SK-N-SH (cell line): ENCODE measurements around the gene MAB21L3. TPM values are rescaled to one million over a fixed set of nuclear protein-coding genes. Genes with fewer than 3 reads are reported as not detected.

Source experiments
- CTCF ChIA-PET: fragments of 300-600, 350-600 bp; formaldehyde crosslinking; extraction: SDS; loops from one replicate; lab custom pipeline; 2021; lab: Yijun Ruan, JAX
- POLR2A ChIA-PET: fragments of 350-600 bp; sonication (Branson Sonifier 250); formaldehyde crosslinking; extraction: SDS; loops from one replicate; lab custom pipeline; 2020; ENCODE audit warnings: antibody characterized with exemption, inconsistent platforms; lab: Yijun Ruan, JAX
- DNase-seq: peaks from one replicate; pipeline ENCODE4 v3.0.0; 2012
- H2AFZ ChIP-seq: fragments of 200-600 bp; sonication (generic); 2 replicates; pipeline ENCODE4 v1.8.1; 2016; ENCODE audit warnings: antibody characterized with exemption, mild to moderate bottlenecking, low read depth
- H3F3A ChIP-seq: fragments of 200-600 bp; sonication (generic); replicated peaks from 2 replicates; pipeline ENCODE3; 2016; ENCODE audit warnings: antibody characterized with exemption, mild to moderate bottlenecking; ENCODE audit not compliant: insufficient read depth
- H3K27ac ChIP-seq, 2 experiments: fragments of 200-500 bp in 1 of 2; fragments of 200-600 bp in 1 of 2; sonication (Bioruptor generic) in 1 of 2; sonication (generic), shearing (Covaris generic) in 1 of 2; 2 replicates each; pipeline versions ENCODE4 v1.5.1 to v1.6.1; 2014 to 2016; ENCODE audit warnings: low read depth in 2 of 2, inconsistent platforms in 1 of 2, low read length in 1 of 2, mild to moderate bottlenecking in 1 of 2, mixed read lengths in 1 of 2
- H3K27me3 ChIP-seq: fragments of 200-600 bp; sonication (generic), shearing (Covaris generic); 2 replicates; pipeline ENCODE4 v1.6.1; 2016; ENCODE audit warnings: mixed run types; ENCODE audit not compliant: insufficient read depth
- H3K36me3 ChIP-seq, 2 experiments: fragments of 200-500 bp in 1 of 2; fragments of 200-600 bp in 1 of 2; sonication (Bioruptor generic) in 1 of 2; sonication (generic) in 1 of 2; replicated peaks in 1 of 2; 2 replicates each; pipeline versions ENCODE3 to v1.5.1; 2014 to 2016; ENCODE audit warnings: low read length in 1 of 2, mild to moderate bottlenecking in 1 of 2; ENCODE audit not compliant: insufficient read depth in 2 of 2, control insufficient read depth in 1 of 2
- H3K4me1 ChIP-seq, 2 experiments: fragments of 200-500 bp in 1 of 2; fragments of 200-600 bp in 1 of 2; sonication (Bioruptor generic) in 1 of 2; sonication (generic), shearing (Covaris generic) in 1 of 2; 2 replicates each; pipeline versions ENCODE4 v1.5.1 to v1.6.1; 2014 to 2016; ENCODE audit warnings: low read depth in 1 of 2, low read length in 1 of 2, mixed run types in 1 of 2; ENCODE audit not compliant: insufficient read depth in 2 of 2, control insufficient read depth in 1 of 2
- H3K4me2 ChIP-seq: fragments of 200-600 bp; sonication (generic), shearing (Covaris generic); 2 replicates; pipeline ENCODE4 v1.6.1; 2017; ENCODE audit warnings: mixed run types
- H3K4me3 ChIP-seq, 2 experiments: fragments of 200-500 bp in 1 of 2; fragments of 200-600 bp in 1 of 2; sonication (Bioruptor generic) in 1 of 2; sonication (generic), shearing (Covaris generic) in 1 of 2; 2 replicates each; pipeline versions ENCODE4 v1.5.1 to v1.8.1; 2014 to 2016; ENCODE audit warnings: low read depth in 2 of 2, inconsistent platforms in 1 of 2, low read length in 1 of 2, mild to moderate bottlenecking in 1 of 2, mixed read lengths in 1 of 2, moderate library complexity in 1 of 2
- H3K79me2 ChIP-seq: fragments of 200-600 bp; sonication (generic); 2 replicates; pipeline ENCODE4 v1.8.1; 2017; ENCODE audit warnings: mild to moderate bottlenecking; ENCODE audit not compliant: insufficient read depth
- H3K9ac ChIP-seq: fragments of 200-600 bp; sonication (generic); 2 replicates; pipeline ENCODE4 v1.6.1; 2017; ENCODE audit warnings: mixed run types
- H3K9me2 ChIP-seq: fragments of 200-600 bp; sonication (generic); 2 replicates; pipeline ENCODE4 v1.6.1; 2017; ENCODE audit warnings: mixed run types
- H3K9me3 ChIP-seq: fragments of 200-600 bp; sonication (generic); 2 replicates; pipeline ENCODE4 v1.6.1; 2017; ENCODE audit warnings: mixed run types, mild to moderate bottlenecking, moderate library complexity
- H4K20me1 ChIP-seq: fragments of 200-600 bp; sonication (generic); 2 replicates; pipeline ENCODE4 v1.6.1; 2017; ENCODE audit warnings: mild to moderate bottlenecking, mixed run types; ENCODE audit not compliant: insufficient read depth
- FOSL2 ChIP-seq: IDR thresholded peaks from 2 replicates; pipeline ENCODE4 v1.4.0; 2012; ENCODE audit warnings: low read depth, mild to moderate bottlenecking, moderate library complexity, borderline replicate concordance
- FOXJ3 ChIP-seq: sonication (generic); formaldehyde crosslinking; IDR thresholded peaks from 2 replicates; pipeline ENCODE4 v1.5.1; 2020; ENCODE audit warnings: mild to moderate bottlenecking, missing genetic modification reagents
- FOXM1 ChIP-seq: IDR thresholded peaks from 2 replicates; pipeline ENCODE4 v1.4.0; 2012; ENCODE audit warnings: low read depth, mild to moderate bottlenecking
- GABPA ChIP-seq: IDR thresholded peaks from 2 replicates; pipeline ENCODE4 v1.4.0; 2012; ENCODE audit warnings: low read depth, mild to moderate bottlenecking
- JUND ChIP-seq: IDR thresholded peaks from 2 replicates; pipeline ENCODE4 v1.4.0; 2012
- MXI1 ChIP-seq: IDR thresholded peaks from 2 replicates; pipeline ENCODE4 v1.6.1; 2012; ENCODE audit warnings: mild to moderate bottlenecking, low read depth, low read length, improper control_type of control experiment
- NFIC ChIP-seq: IDR thresholded peaks from 2 replicates; pipeline ENCODE4 v1.4.0; 2012; ENCODE audit warnings: borderline replicate concordance
- NRF1 ChIP-seq: IDR thresholded peaks from 2 replicates; pipeline ENCODE4 v1.6.1; 2012; ENCODE audit warnings: low read depth, mild to moderate bottlenecking, low read length
- POLR2AphosphoS5 ChIP-seq: IDR thresholded peaks from 2 replicates; pipeline ENCODE4 v1.6.1; 2012; ENCODE audit warnings: low read depth, low read length
- RCOR1 ChIP-seq: fragments of 150-350 bp; IDR thresholded peaks from 2 replicates; pipeline ENCODE4 v1.6.1; 2017; ENCODE audit warnings: antibody characterized with exemption, low read length
- REST ChIP-seq: IDR thresholded peaks from 2 replicates; pipeline ENCODE4 v1.6.1; 2012; ENCODE audit warnings: mild to moderate bottlenecking, low read depth, low read length, moderate library complexity
- RFX5 ChIP-seq: IDR thresholded peaks from 2 replicates; pipeline ENCODE4 v1.6.1; 2012; ENCODE audit warnings: mild to moderate bottlenecking, improper control_type of control experiment, low read length
- RXRA ChIP-seq: IDR thresholded peaks from 2 replicates; pipeline ENCODE4 v1.4.0; 2012; ENCODE audit warnings: low read depth, mild to moderate bottlenecking, borderline replicate concordance
- TCF12 ChIP-seq: IDR thresholded peaks from 2 replicates; pipeline ENCODE4 v1.4.0; 2012
- TEAD4 ChIP-seq: IDR thresholded peaks from 2 replicates; pipeline ENCODE4 v1.4.0; 2012; ENCODE audit warnings: mild to moderate bottlenecking, borderline replicate concordance; ENCODE audit not compliant: insufficient read depth
- USF1 ChIP-seq: IDR thresholded peaks from 2 replicates; pipeline ENCODE4 v1.4.0; 2012; ENCODE audit warnings: low read depth, borderline replicate concordance
- YY1 ChIP-seq: IDR thresholded peaks from 2 replicates; pipeline ENCODE4 v1.4.0; 2012; ENCODE audit warnings: low read depth, mild to moderate bottlenecking
- ZBTB33 ChIP-seq: IDR thresholded peaks from 2 replicates; pipeline ENCODE4 v1.4.0; 2012; ENCODE audit warnings: low read depth, borderline replicate concordance
- WGBS: methylation state at CpG from one replicate; pipeline ENCODE4 v1.1.6; 2017; ENCODE audit warnings: low lambda C conversion rate; 5-methylcytosine and 5-hydroxymethylcytosine counted together
- polyA plus RNA-seq, 3 experiments: library from polyadenylated mRNA; depleted of rRNA; stranded (reverse); fragments of >200 nt; gene quantifications; 2 replicates each; pipeline ENCODE4 v1.2.3, GENCODE V29; 2012
- TF ChIP-seq, protein P1 (sequence below): fragments of 150-350 bp; IDR thresholded peaks from 2 replicates; pipeline ENCODE4 v1.6.1; 2016; ENCODE audit warnings: mild to moderate bottlenecking, low read depth, low read length
- TF ChIP-seq, protein P2 (sequence below): IDR thresholded peaks from 2 replicates; pipeline ENCODE4; 2012

MAB21L3 gene
- polyA plus RNA-seq, 1 of the 3 experiments (the other 2 are of a cell fraction), result not detected

DNA sequence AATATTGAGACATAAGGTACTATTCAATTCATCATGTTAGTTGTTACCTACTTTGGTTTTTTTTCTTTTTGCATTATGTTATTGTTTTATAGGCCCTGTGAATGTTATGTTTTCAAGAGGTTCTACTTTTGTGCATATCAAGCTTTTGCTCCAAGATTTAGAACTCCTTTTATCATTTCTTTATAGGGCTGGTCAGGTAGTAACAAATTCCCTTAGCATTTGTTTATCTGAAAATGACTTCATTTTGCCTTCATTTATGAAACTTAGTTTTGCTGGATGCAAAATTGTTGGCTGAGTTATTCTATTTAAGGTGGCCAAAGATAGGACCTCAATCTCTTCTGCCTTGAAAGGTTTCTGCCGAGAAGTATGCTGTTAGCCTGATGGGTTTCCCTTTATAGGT is 21.3 kb upstream of the MAB21L3 start:
- 0% methylated on average over 1 of the region's 1 CpG for WGBS
- H3K36me3 ChIP-seq, result no peaks in the 10 kb centered on the region
- H3K4me3 ChIP-seq, result no peak overlapping the region
- H4K20me1 ChIP-seq, result no peaks in the 10 kb centered on the region
- H3K27ac ChIP-seq, result no peak overlapping the region
- no peak overlapping the region for H3K4me2 ChIP-seq
- ChIA-PET CTCF (no interaction called here), POLR2A (no interaction called here)
- H3K9ac ChIP-seq, result no peak overlapping the region
- no peaks in the 10 kb centered on the region for H3K4me1 ChIP-seq
- no peak for TF ChIP-seq MXI1
- no peak for TF ChIP-seq FOXM1
- TF ChIP-seq, protein P1, sequence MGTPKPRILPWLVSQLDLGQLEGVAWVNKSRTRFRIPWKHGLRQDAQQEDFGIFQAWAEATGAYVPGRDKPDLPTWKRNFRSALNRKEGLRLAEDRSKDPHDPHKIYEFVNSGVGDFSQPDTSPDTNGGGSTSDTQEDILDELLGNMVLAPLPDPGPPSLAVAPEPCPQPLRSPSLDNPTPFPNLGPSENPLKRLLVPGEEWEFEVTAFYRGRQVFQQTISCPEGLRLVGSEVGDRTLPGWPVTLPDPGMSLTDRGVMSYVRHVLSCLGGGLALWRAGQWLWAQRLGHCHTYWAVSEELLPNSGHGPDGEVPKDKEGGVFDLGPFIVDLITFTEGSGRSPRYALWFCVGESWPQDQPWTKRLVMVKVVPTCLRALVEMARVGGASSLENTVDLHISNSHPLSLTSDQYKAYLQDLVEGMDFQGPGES, result no peak
- no peak for TF ChIP-seq REST
- TF ChIP-seq FOXJ3 (CRISPR knock-in tag), result no peak
- no peak for TF ChIP-seq TEAD4
- no peak for TF ChIP-seq YY1
- TF ChIP-seq, protein P2, sequence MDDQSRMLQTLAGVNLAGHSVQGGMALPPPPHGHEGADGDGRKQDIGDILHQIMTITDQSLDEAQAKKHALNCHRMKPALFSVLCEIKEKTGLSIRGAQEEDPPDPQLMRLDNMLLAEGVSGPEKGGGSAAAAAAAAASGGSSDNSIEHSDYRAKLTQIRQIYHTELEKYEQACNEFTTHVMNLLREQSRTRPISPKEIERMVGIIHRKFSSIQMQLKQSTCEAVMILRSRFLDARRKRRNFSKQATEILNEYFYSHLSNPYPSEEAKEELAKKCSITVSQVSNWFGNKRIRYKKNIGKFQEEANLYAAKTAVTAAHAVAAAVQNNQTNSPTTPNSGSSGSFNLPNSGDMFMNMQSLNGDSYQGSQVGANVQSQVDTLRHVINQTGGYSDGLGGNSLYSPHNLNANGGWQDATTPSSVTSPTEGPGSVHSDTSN, result no peak
- no peak for TF ChIP-seq FOSL2
- no peak for TF ChIP-seq ZBTB33
- no peak for TF ChIP-seq NFIC
- TF ChIP-seq RFX5, result no peak
- TF ChIP-seq TCF12, result no peak
- no peak for TF ChIP-seq JUND
- no peak for TF ChIP-seq NRF1
- TF ChIP-seq RXRA, result no peak
- no peak for TF ChIP-seq USF1
- no peak for TF ChIP-seq POLR2AphosphoS5
- no peak for TF ChIP-seq RCOR1
- no peak for TF ChIP-seq GABPA
- no peaks in the 10 kb centered on the region for H3K79me2 ChIP-seq
- peaks cover 3% of the 10 kb centered on the region; the same call in 1 of the 2 replicates for H3K9me2 ChIP-seq
- H3F3A ChIP-seq, result no peaks in the 10 kb centered on the region
- no peaks in the 10 kb centered on the region for H3K27me3 ChIP-seq
- DNase-seq, result no peak
- no peaks in the 10 kb centered on the region for H3K9me3 ChIP-seq
- no peak overlapping the region for H2AFZ ChIP-seq
